Stimulated activated CD4-positive, alpha-beta T cell treated with anti-CD3 and anti-CD28 coated beads, Interleukin-15, amount 100 ng/mL, for 1 hour (primary cell): ENCODE measurements around the gene CUEDC1.
"Not testable (repeated sequence)": the region's sequence is repeated elsewhere in the genome, so short reads cannot be mapped to it uniquely, and the experiment has no call there.

Source experiments
- DNase-seq, 2 donors: peaks; one replicate each; pipeline ENCODE4 v3.0.0-alpha.2; 2020; ENCODE audit warnings: low read depth in 1 of 2, low spot score in 1 of 2

Gene CUEDC1

GRCh38 chr17:57958391-57958790 lies 3.2 kb upstream of the CUEDC1 start:
- DNase-seq = not testable (repeated sequence)

GRCh38 chr17:57957886-57958285 lies 2.7 kb upstream of the CUEDC1 start:
- no peak for DNase-seq

GRCh38 chr17:57957120-57957850 lies 2.1 kb upstream of the CUEDC1 start:
- no peak for DNase-seq

- no peak for DNase-seq
Measured at GRCh38 chr17:57956291-57957119, 1.3 kb upstream of the CUEDC1 start.

- DNase-seq = no peak
Measured at GRCh38 chr17:57954397-57955182, 622 bp downstream of the CUEDC1 start.

GRCh38 chr17:57953705-57954396 lies 1.4 kb downstream of the CUEDC1 start:
- DNase-seq = no peak

- no peak for DNase-seq
Measured at GRCh38 chr17:57953219-57953618, 2.0 kb downstream of the CUEDC1 start.

GRCh38 chr17:57949649-57950048 lies 5.6 kb downstream of the CUEDC1 start:
- DNase-seq = no peak

GRCh38 chr17:57948555-57949420 lies 6.4 kb downstream of the CUEDC1 start:
- DNase-seq = no peak

- DNase-seq = no peak
Measured at GRCh38 chr17:57948169-57948554, 7.0 kb downstream of the CUEDC1 start.

- DNase-seq = no peak
Measured at GRCh38 chr17:57947369-57947768, 7.8 kb downstream of the CUEDC1 start.

- DNase-seq = no peak
Measured at GRCh38 chr17:57946798-57947358, 8.3 kb downstream of the CUEDC1 start.

GRCh38 chr17:57945996-57946797 lies 9.0 kb downstream of the CUEDC1 start:
- DNase-seq = no peak

- DNase-seq = no peak
Measured at GRCh38 chr17:57944908-57945307, 10.3 kb downstream of the CUEDC1 start.

GRCh38 chr17:57943645-57944044 lies 11.6 kb downstream of the CUEDC1 start:
- no peak for DNase-seq

- DNase-seq = no peak
Measured at GRCh38 chr17:57943140-57943539, 12.1 kb downstream of the CUEDC1 start.

GRCh38 chr17:57941384-57942370 lies 13.5 kb downstream of the CUEDC1 start:
- DNase-seq = no peak
